Stimulated activated effector memory CD8-positive, alpha-beta T cell treated with anti-CD3 and anti-CD28 coated beads, Interleukin-12 subunit alpha, Interleukin-12 subunit beta, amount 100 ng/mL, for 72 hours (primary cell): Measurements from ENCODE around the gene SERP2.

Experiments
- ATAC-seq: fragments of 150-1000 bp; cut with Tn5 transposase; 2 replicates; pipeline ENCODE4 v1.10.0; 2021
- DNase-seq, 2 donors: peaks; one replicate each; pipeline ENCODE4 v3.0.0; 2021 to 2022; ENCODE audit warnings: low spot score in 2 of 2
- H3K27ac Mint-ChIP-seq: one replicate; pipeline ENCODE4 v1.8.0; 2022; ENCODE audit warnings: mild to moderate bottlenecking, mixed read lengths
- H3K36me3 Mint-ChIP-seq: one replicate; pipeline ENCODE4 v1.8.0; 2022; ENCODE audit warnings: mild to moderate bottlenecking, mixed read lengths
- H3K4me1 Mint-ChIP-seq: one replicate; pipeline ENCODE4 v1.8.0; 2022; ENCODE audit warnings: mixed read lengths
- H3K4me3 Mint-ChIP-seq: one replicate; pipeline ENCODE4 v1.8.0; 2022; ENCODE audit warnings: mild to moderate bottlenecking, mixed read lengths
- H3K9me3 Mint-ChIP-seq: one replicate; pipeline ENCODE4 v1.8.0; 2022; ENCODE audit warnings: mixed read lengths

SERP2 gene

DNA sequence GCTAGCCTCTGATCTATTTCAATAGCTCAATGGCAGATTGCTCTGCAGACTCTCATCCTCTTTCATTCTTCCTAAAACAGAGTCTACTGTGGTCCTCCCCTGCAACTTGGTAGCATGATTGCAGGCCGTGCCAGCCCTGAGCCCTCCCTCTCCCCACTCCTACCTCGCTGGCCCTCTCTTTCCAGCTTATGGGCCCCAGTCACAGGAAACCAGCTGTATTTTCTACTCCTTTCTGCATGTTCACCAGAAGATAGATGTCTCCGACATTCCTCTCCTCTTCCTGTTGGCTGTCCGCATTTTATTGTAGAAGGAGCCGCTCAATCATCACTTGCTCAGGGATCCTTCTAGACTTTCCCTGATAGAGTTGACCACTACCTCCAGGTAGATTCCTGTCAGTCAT, 50.2 kb downstream of the SERP2 start:
- H3K36me3 Mint-ChIP-seq = no peaks in the 10 kb centered on the region
- ATAC-seq (no peak), DNase-seq (peak in 1 of 2 donors; percentile 12)
- H3K4me3 Mint-ChIP-seq = no peak overlapping the region
- no peaks in the 10 kb centered on the region for H3K4me1 Mint-ChIP-seq
- no peaks in the 10 kb centered on the region for H3K9me3 Mint-ChIP-seq
- no peak overlapping the region for H3K27ac Mint-ChIP-seq

DNA sequence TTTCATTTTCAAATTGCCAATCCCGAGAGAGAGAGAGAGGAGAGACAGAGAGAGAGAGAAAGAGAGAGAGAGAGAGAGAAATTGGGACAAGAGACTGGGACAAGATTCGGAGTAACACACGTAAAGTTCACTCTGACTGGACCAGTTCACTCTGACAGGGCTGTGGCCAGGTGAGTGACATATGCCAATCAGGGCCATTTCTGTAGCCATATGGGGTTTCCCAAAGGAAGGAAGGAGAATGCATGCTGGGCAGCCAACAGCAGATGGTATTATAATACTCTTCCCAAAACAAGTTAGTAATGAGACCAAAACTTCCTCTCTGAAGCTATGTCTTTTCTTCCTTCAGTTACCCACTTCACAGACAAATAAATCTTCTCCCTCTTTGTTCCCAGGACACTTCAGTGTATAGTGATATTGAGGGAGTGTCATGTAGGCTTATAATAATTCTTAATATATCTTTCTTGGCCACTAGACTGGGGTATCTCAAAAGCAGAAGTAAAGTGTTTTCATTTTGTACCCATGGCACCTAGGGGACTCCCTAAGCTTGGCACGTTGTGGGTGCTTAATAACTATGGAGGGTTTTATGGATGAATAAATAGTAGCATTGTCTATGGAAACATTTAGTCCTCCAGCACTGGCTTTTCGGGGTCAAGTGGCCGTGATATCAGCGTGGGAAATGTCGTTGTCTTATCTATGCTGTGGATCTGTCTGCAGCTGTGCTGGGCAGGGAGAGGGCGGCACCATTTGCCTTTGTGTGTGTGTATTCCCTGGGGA, 51.6 kb downstream of the SERP2 start:
- H3K27ac Mint-ChIP-seq = no peak overlapping the region
- no peaks in the 10 kb centered on the region for H3K4me1 Mint-ChIP-seq
- ATAC-seq = no peak
- DNase-seq = peak in 1 of 2 donors; percentile 4
- no peak overlapping the region for H3K4me3 Mint-ChIP-seq
- H3K9me3 Mint-ChIP-seq = no peaks in the 10 kb centered on the region
- no peaks in the 10 kb centered on the region for H3K36me3 Mint-ChIP-seq

DNA sequence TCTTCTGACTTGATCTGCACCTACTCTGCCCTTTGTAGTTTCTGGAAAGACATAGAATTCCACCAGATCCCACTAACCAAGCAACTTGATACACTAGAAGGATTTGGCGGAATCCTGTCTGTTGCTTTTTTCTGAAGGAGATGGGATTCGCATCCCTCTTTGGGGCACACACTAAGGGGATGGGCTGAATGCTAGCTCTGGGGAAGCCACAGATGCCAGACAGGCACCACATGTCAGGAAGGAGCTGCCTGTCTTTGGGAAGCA, 52.1 kb downstream of the SERP2 start:
- Mint-ChIP-seq H3K36me3 (no peaks in the 10 kb centered on the region), H3K4me1 (no peaks in the 10 kb centered on the region), H3K4me3 (no peak overlapping the region), H3K9me3 (no peaks in the 10 kb centered on the region), H3K27ac (no peak overlapping the region)
- DNase-seq (peak in 1 of 2 donors; percentile 37), ATAC-seq (no peak)

DNA sequence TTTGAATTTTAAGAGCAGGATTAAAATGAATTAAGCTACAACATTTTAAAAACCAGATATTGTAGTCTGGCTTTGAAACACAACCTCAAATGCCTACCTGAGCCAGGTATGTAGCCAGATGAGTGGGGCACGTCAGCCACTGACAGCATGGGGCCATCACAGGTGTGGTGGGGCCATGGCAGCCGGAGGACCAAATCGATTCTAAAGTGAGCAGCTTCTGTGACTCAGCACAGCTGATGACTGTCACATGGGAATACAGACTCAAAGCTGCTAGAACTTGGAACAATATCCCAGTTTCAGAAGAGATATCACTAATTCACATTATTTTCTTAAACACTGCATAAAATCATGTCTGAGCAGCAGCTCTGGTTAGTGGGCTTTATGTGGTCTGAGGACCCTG, 52.8 kb downstream of the SERP2 start:
- H3K4me1 Mint-ChIP-seq = no peaks in the 10 kb centered on the region
- no peak for ATAC-seq
- no peak overlapping the region for H3K27ac Mint-ChIP-seq
- H3K4me3 Mint-ChIP-seq = no peak overlapping the region
- no peaks in the 10 kb centered on the region for H3K9me3 Mint-ChIP-seq
- H3K36me3 Mint-ChIP-seq = no peaks in the 10 kb centered on the region
- DNase-seq = peak in 1 of 2 donors; percentile 25

DNA sequence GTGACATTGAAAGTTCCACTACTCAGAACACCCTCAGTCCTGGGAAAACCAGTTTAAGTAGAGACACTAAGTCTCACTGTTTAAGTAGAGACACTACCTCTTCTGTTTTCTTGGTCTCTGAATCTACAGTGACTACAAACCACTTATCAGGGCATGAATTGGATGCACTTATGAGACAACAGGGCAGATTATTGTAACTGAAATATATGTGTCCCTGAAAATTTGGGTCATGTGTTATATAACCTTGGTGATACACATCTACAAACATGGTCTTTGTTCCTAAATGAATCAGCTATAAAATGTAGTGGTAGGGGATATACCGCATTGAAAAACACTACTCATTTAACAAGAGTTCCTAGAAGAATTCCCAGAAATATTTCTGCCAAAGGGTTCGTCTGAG, 55.7 kb downstream of the SERP2 start:
- no peak for DNase-seq
- H3K4me1 Mint-ChIP-seq = no peaks in the 10 kb centered on the region
- ATAC-seq = no peak
- H3K4me3 Mint-ChIP-seq = no peak overlapping the region
- H3K36me3 Mint-ChIP-seq = no peaks in the 10 kb centered on the region
- H3K27ac Mint-ChIP-seq = no peak overlapping the region
- no peaks in the 10 kb centered on the region for H3K9me3 Mint-ChIP-seq

DNA sequence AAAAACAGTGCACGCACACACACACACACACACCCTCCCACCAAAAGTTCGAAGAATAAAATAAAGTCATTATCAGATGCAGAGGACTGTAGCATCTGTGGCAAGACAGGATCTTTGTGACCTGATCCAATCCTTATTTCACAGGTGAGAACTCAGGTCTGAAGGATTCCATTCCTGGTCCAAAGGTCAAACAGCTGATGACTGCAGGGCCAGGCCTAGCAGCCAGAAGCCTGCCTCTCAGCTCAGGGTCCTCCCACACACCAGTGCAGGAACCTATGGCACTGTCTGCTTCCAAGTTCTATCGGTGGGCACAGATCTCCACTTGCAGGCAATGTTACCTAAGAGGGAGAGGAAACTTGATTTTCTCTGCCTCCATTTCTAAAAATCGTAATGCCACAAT, 57.5 kb downstream of the SERP2 start:
- no peaks in the 10 kb centered on the region for H3K9me3 Mint-ChIP-seq
- no peak for DNase-seq
- no peak for ATAC-seq
- no peak overlapping the region for H3K27ac Mint-ChIP-seq
- H3K4me3 Mint-ChIP-seq = no peak overlapping the region
- H3K4me1 Mint-ChIP-seq = peaks cover 10% of the 10 kb centered on the region
- H3K36me3 Mint-ChIP-seq = peaks cover 6% of the 10 kb centered on the region

DNA sequence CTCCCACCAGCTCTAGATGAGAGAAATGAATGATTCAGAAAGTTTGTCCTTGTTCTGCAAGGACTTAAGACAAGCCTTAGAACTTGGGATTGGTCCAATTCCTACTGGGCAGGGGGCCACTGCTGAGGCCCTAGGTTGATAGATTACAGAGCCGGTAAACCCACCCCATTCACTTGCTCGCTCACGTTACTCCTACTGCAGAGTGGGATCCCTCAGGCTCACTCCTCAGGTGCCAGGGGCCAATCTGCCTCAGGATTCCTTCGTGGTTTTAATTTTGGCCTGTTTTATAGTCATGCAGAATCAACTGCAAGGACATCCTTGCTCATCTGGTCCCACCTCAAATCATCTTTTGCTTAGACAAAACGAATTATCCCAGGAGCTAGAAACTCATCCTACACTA, 59.0 kb downstream of the SERP2 start:
- H3K36me3 Mint-ChIP-seq = peaks cover 6% of the 10 kb centered on the region
- no peak overlapping the region for H3K4me3 Mint-ChIP-seq
- ATAC-seq = no peak
- H3K4me1 Mint-ChIP-seq = peaks cover 15% of the 10 kb centered on the region
- no peak for DNase-seq
- H3K27ac Mint-ChIP-seq = no peak overlapping the region
- H3K9me3 Mint-ChIP-seq = no peaks in the 10 kb centered on the region

DNA sequence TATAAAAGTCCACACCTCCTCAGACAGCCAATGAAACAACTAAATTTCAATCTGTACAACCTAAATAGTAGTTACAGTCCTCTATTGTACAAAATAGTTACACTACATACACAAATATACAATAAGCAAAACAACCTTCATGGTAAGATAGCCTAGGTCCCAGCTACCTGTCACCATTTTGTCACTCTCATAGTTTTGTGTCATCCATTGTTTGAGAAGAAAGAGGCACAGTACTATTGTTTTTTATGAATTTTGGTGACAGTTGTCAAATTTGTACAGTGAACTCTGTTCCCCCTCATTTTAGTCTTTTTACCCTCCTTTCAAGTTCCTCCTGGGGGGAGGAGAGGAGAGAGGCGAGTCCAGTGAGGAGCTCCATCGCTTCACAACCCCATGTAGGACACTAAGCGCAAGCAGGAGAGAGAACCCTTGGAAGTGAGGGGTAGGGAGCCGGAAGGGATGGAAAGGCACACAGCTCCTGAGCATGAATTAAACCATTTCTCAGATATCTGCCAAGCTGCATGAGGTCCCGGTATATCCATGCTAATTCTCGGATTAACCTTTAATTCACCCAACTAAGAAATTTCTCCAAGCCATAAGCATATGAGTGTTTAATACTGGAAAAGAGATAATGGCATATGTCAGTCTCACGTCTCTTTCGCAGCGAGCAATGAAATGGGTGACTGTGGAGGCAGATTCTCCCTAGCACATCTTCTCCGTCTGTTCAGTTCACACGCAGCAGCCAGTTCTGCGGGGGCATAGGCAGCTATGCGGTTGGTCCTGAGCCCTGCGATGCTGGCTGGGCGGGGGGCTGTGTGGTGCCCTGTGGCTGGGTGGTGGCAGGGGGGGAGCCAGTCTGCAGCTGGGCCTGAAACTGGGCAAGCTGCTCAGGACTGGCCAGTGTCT, 60.5 kb downstream of the SERP2 start:
- H3K36me3 Mint-ChIP-seq = peaks cover 6% of the 10 kb centered on the region
- peak overlapping the region; percentile 76 for H3K4me3 Mint-ChIP-seq
- DNase-seq (no peak), ATAC-seq (no peak)
- H3K27ac Mint-ChIP-seq = peak overlapping the region; percentile 78
- peaks cover 15% of the 10 kb centered on the region for H3K4me1 Mint-ChIP-seq
- no peaks in the 10 kb centered on the region for H3K9me3 Mint-ChIP-seq

DNA sequence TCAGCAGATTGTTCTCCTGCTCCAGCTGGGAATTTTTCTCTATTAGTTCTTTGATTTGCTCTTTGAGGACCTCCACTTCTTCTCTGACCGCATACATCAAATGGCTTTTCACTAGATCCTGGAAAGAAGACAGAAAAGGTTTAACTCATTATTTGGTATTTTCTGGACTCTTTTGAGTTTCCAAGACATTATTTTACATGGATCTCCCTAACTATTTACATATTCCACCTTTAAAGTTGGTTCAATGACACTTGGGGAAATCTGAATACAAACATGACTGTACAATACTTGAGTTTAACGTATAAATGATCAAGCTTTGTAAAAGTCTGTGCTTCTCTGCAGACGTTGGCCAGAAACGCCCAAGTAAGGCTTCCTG, 61.1 kb downstream of the SERP2 start:
- H3K4me3 Mint-ChIP-seq = peak overlapping the region; percentile 76

DNA sequence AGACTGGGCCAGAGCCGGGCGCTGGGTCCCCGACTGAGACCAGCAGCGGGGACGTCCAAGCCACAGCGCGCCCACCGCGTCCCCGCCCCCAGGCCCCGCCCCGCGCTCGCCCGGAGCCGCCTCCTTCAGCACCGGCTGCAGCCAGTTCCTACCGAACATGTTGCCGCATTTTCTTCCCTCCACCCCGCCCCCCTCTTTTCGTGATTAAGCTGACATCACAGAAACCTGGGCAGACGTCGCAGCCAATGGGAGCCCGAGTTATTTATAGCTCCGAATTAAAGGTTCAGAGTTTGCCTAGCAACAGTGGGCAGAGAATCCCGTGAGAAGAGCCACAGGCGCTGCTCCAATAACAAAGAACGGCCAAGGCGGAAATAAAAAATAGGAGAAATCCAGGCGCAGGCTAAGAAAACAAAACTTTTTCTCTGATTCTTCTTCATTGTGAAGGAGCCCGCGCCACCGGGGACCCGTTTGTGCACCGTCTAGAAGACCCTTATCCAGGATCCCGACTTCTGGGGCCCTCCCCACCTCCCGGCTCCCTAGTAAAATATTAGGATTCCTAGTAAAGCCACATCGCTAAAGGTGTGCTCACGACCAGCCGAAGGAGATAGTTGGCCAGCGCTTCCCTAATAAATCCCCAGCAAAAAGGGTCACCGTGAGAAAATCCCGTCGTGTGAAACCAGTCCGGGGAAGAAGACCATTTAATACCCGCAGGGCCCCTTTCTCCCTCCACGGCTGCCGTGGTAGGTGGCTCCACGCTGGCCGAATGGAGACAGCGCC, 61.7 kb downstream of the SERP2 start:
- peak overlapping the region; percentile 78 for H3K27ac Mint-ChIP-seq
- ATAC-seq = peak; percentile 89
- H3K36me3 Mint-ChIP-seq = peaks cover 6% of the 10 kb centered on the region
- peak; percentile 60 to 81 for DNase-seq
- H3K4me3 Mint-ChIP-seq = peak overlapping the region; percentile 76
- H3K9me3 Mint-ChIP-seq = no peaks in the 10 kb centered on the region
- H3K4me1 Mint-ChIP-seq = peaks cover 15% of the 10 kb centered on the region

More for the DNA sequence above, 61.1 kb downstream of the SERP2 start:
- ATAC-seq (no peak), DNase-seq (no peak)
- Mint-ChIP-seq H3K36me3 (peaks cover 6% of the 10 kb centered on the region), H3K27ac (peak overlapping the region; percentile 78), H3K9me3 (no peaks in the 10 kb centered on the region), H3K4me1 (peaks cover 15% of the 10 kb centered on the region)

DNA sequence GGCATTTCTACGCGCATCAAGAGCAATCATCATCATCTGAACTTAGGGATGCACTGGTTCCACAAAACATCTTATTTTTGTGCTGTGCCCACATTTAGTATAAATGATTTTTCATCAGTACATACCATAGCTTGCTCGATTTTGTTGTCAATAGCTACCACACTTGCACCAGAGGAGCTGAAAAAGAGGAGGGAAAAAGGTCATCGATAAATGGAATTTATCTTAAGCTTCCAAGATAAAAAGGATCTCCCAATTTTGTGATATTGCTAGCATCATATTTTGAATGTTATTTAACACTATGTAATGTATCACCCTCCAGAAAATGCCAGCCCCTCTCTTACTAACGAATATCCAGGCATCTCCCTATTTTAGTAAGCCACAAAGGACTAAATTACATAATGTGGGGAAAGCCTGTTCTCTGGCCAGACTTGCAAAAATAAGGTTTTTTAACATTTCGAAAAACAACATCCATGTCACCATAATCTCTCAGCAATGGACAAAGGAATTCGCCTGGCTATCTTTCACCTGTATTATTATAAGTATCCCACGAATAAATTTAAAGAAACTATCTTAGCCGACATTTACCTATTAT, 62.4 kb downstream of the SERP2 start:
- Mint-ChIP-seq H3K27ac (peak overlapping the region; percentile 78), H3K36me3 (peaks cover 11% of the 10 kb centered on the region), H3K4me3 (peak overlapping the region; percentile 76), H3K9me3 (no peaks in the 10 kb centered on the region), H3K4me1 (peaks cover 15% of the 10 kb centered on the region)
- DNase-seq = no peak
- ATAC-seq = no peak

DNA sequence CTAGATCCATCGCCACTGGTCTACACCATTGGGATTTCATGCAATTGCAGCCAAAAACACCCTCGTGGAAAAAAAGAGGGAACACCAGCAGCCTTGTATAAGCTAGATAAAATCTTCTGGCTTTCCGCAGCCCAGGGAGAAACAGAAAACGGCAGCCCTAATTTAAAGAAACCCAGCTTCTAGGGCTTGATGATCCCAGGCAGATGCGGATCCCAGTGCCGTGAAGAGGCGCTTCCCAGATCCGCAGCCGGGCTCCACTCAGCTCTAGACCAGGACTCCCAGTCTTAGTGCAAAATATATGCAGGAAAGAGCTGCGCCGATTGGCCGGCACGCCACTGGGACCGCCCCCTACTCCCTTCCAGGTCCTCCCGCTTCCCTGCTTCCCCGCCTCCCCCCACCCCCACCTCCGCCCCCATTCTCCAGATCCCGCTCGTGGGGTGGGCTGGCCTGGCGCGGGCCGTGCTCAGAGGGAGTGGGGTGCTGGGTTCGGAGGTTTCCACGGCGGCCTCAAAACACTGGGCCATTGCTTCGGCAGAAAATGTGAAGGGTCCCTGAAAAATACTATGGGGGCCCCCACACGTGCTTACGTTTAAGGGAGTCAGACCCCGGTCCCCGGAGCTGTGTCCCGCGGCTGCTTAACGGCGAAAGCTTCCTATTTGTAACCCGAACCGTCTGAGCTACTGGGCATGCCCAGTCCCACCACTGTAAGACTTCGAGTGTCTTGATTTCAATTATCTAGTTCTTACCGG, 63.1 kb downstream of the SERP2 start:
- Mint-ChIP-seq H3K4me1 (peaks cover 15% of the 10 kb centered on the region), H3K4me3 (peak overlapping the region; percentile 76), H3K9me3 (no peaks in the 10 kb centered on the region), H3K36me3 (peaks cover 11% of the 10 kb centered on the region), H3K27ac (peak overlapping the region; percentile 37)
- DNase-seq (peak; percentile 14 to 64), ATAC-seq (peak; percentile 62)

DNA sequence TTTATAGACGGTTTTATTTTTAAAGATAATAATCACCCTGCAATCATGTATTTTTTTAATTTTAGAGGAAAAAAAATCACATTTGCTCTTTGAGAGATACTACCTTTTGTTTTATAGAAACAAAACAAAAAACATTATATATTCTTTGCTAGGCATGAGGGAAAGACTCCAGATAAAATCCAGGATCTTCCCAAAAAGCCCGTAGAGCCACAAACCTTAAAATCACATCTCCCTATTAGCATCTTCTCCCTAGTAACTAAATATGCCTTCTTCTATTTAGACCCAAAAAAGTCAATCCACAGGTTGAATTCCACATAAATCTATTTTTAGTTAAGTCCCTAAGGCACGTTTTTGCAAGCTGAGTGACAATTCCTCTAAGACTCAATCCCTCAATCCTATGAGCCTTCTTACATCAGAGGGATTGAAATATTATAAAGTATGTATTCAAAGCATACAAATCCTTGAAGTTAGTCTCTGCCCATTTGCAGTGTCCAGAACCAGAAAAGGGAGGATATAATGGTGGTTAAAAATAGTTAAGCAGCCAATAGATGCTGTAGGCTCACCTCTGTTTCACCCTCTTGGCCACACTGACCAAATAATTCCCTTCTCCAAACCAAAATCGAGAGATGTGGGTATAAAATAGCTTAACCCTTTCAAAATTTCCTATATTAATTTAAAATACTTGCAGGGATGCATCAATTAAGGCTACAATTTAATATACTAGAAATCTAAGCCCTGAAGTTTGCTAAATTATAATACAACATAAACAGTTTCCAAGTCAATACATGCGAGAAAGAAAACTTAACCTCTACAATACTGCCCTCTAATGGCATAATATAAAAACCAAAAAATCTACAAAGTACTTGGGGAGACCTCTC, 64.0 kb downstream of the SERP2 start:
- DNase-seq (no peak), ATAC-seq (peak; percentile 38)
- peaks cover 11% of the 10 kb centered on the region for H3K36me3 Mint-ChIP-seq
- H3K9me3 Mint-ChIP-seq = no peaks in the 10 kb centered on the region
- peaks cover 15% of the 10 kb centered on the region for H3K4me1 Mint-ChIP-seq
- peak overlapping the region; percentile 37 for H3K27ac Mint-ChIP-seq
- peak overlapping the region; percentile 76 for H3K4me3 Mint-ChIP-seq

DNA sequence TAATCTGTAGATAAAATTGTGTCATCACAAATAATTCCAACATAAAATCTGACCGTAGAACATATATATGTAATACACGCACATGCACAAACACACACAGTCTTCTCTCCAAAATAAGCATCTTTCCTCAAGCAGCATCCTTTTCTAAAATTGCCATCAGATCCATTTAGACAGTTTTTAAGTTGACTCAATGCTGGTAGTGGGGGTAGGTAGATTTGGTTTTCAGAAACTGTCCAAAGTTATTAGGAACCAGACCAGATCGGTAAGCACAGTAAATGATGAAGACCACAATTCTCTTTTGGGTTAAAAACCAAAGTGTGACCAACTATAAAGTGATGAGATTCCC, 64.6 kb downstream of the SERP2 start:
- H3K4me3 Mint-ChIP-seq = no peak overlapping the region
- DNase-seq (no peak), ATAC-seq (no peak)
- no peak overlapping the region for H3K27ac Mint-ChIP-seq
- H3K4me1 Mint-ChIP-seq = peaks cover 15% of the 10 kb centered on the region
- H3K9me3 Mint-ChIP-seq = no peaks in the 10 kb centered on the region
- peaks cover 11% of the 10 kb centered on the region for H3K36me3 Mint-ChIP-seq
